Transverse colon (tissue), 4 donors: ENCODE measurements around the gene PLD5. TPM values are rescaled to one million over a fixed set of nuclear protein-coding genes. Genes with fewer than 3 reads are reported as not detected.
A peak's percentile ranks its signal among the peaks of the same experiment; 100 is the strongest.

Source experiments
- DNase-seq: peaks from one replicate; pipeline ENCODE4 v3.0.0-alpha.2; 2019
- H3K27ac ChIP-seq, 4 donors: fragments of 200-600 bp; sonication (generic); 2 replicates each; pipeline ENCODE4 v1.5.1; 2016 to 2018; ENCODE audit warnings: inconsistent platforms in 4 of 4
- H3K27me3 ChIP-seq: fragments of 200-600 bp; sonication (generic); 2 replicates; pipeline ENCODE4 v1.5.1; 2017; ENCODE audit warnings: inconsistent platforms
- H3K36me3 ChIP-seq, 4 donors: fragments of 200-600 bp; sonication (generic); 2 replicates each; pipeline ENCODE4 v1.5.1; 2017 to 2019; ENCODE audit warnings: inconsistent platforms in 4 of 4
- H3K4me1 ChIP-seq, 4 donors: fragments of 200-600 bp; sonication (generic); 2 replicates each; pipeline ENCODE4 v1.5.1; 2017 to 2020; ENCODE audit warnings: inconsistent platforms in 4 of 4
- H3K4me3 ChIP-seq, 4 donors: fragments of 200-600 bp; sonication (generic); 1 replicate in 1 of 4; 2 replicates in 3 of 4; pipeline versions ENCODE4 v1.5.1 to v1.6.1; 2017 to 2019; ENCODE audit warnings: inconsistent platforms in 4 of 4
- H3K9me3 ChIP-seq, 2 donors: fragments of 200-600 bp; sonication (generic); 2 replicates each; pipeline ENCODE4 v1.5.1; 2017 to 2019; ENCODE audit warnings: inconsistent platforms in 2 of 2
- EP300 ChIP-seq: sonication (generic); formaldehyde crosslinking; IDR thresholded peaks from one replicate; pipeline ENCODE4 v1.6.1; 2017; ENCODE audit warnings: antibody characterized with exemption, low read depth
- POLR2A ChIP-seq: fragments of 450-650 bp; IDR thresholded peaks from one replicate; pipeline ENCODE4 v1.6.1; 2016; ENCODE audit warnings: antibody characterized with exemption, mild to moderate bottlenecking, moderate library complexity
- POLR2AphosphoS5 ChIP-seq, 3 donors: sonication (generic); formaldehyde crosslinking; IDR thresholded peaks; one replicate each; pipeline ENCODE4 v1.6.1; 2016; ENCODE audit warnings: antibody characterized with exemption in 3 of 3
- WGBS, 2 donors: methylation state at CpG; one replicate each; pipeline ENCODE4 v1.1.5; 2018; ENCODE audit warnings: low coverage in 1 of 2; 5-methylcytosine and 5-hydroxymethylcytosine counted together
- in situ Hi-C, 4 donors: fragments of 200-750 bp; cut with MboI; loops; one replicate each; pipeline versions ENCODE4 v1.15.0 to v1.15.1; 2017; ENCODE audit warnings: low sequenced_read_pairs in 3 of 4, low pct_ligation_motif_present in 1 of 4, low pct_unique_long_range_greater_than_20kb in 1 of 4
- intact Hi-C: fragments of 100-400 bp; cut with DNase I; formaldehyde crosslinking; loops from one replicate; pipeline ENCODE4 v1.15.1; 2023; ENCODE audit warnings: low total_unique reads
- total RNA-seq, 4 donors: library from RNA; depleted of rRNA; stranded (reverse); fragments of >200 nt; gene quantifications; one replicate each; pipeline ENCODE4 v1.1.0, GENCODE V29; 2016
- TF ChIP-seq, protein P1 (sequence below), 5 experiments: fragments of 200-600 bp in 3 of 5; fragments of 450-650 bp in 2 of 5; sonication (generic) in 3 of 5; IDR thresholded peaks; 1 replicate in 2 of 5; 2 replicates in 3 of 5; pipeline ENCODE4 v1.5.1; 2016 to 2017; ENCODE audit warnings: antibody characterized with exemption in 5 of 5, inconsistent platforms in 3 of 5, mild to moderate bottlenecking in 2 of 5, moderate library complexity in 1 of 5

PLD5 gene
- total RNA-seq, 4 donors from 2014 or later = 0.16 TPM; not detected in 3

DNA sequence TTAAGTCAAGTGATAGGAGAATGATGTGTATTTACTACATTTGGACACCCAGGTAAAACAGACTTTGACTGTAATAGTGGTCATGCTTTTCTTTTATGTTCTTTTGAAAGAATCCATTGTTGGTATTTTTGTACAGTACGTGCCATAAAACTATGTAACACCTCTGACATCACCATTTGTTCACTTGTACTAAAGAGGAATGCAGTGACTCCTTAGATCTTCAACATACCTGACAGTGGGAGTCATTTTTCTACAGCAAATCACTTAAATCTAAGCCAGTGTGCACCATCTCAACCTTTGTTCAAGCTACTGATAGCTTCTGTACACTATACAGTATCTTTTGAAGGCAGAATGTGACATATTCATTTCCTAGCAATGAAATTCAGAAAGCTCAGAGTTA is 6.3 kb upstream of the PLD5 start:
- H3K27ac ChIP-seq = no peak overlapping the region
- H3K27me3 ChIP-seq = peaks cover 18% of the 10 kb centered on the region
- no peaks in the 10 kb centered on the region for H3K9me3 ChIP-seq
- no peak overlapping the region for H3K4me3 ChIP-seq
- H3K36me3 ChIP-seq = no peaks in the 10 kb centered on the region
- TF ChIP-seq, protein P1, sequence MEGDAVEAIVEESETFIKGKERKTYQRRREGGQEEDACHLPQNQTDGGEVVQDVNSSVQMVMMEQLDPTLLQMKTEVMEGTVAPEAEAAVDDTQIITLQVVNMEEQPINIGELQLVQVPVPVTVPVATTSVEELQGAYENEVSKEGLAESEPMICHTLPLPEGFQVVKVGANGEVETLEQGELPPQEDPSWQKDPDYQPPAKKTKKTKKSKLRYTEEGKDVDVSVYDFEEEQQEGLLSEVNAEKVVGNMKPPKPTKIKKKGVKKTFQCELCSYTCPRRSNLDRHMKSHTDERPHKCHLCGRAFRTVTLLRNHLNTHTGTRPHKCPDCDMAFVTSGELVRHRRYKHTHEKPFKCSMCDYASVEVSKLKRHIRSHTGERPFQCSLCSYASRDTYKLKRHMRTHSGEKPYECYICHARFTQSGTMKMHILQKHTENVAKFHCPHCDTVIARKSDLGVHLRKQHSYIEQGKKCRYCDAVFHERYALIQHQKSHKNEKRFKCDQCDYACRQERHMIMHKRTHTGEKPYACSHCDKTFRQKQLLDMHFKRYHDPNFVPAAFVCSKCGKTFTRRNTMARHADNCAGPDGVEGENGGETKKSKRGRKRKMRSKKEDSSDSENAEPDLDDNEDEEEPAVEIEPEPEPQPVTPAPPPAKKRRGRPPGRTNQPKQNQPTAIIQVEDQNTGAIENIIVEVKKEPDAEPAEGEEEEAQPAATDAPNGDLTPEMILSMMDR (IDR thresholded peaks at IDR 0.05) = no peak
- TF ChIP-seq POLR2AphosphoS5 (IDR thresholded peaks at IDR 0.05) (no peak), EP300 (no peak), POLR2A (no peak)
- no peaks in the 10 kb centered on the region for H3K4me1 ChIP-seq
- no peak for DNase-seq
- in situ Hi-C loops (no loop called here), intact Hi-C loops (no loop called here)
- WGBS, 2 donors = 35 to 44% methylated on average over 1 of the region's 1 CpG

DNA sequence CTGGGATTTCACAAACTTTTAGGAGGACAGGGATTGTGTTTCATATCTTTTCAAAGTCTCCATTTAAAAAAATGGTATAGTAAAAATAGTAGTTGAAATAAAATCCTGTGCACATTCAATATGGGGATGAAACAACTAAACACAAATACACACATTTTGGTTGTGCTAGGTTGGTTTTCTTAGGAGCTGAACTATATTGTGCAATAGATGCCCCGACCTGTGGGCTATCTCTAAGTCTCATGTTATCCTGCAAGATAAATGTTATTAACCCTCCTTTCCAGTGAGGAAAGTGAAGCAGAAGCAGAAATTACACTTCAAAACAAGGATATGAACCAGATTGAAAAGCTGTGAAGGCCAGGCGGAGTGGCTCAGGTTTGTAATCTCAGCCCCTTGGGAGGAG is 1.3 kb upstream of the PLD5 start:
- H3K27ac ChIP-seq = no peak overlapping the region
- no peaks in the 10 kb centered on the region for H3K9me3 ChIP-seq
- TF ChIP-seq, protein P1 (IDR thresholded peaks at IDR 0.05) = no peak
- TF ChIP-seq POLR2A = no peak
- TF ChIP-seq POLR2AphosphoS5 (IDR thresholded peaks at IDR 0.05) = no peak
- TF ChIP-seq EP300 = no peak
- 42 to 59% methylated on average over 1 to 2 of the region's 2 CpGs for WGBS, 2 donors
- intact Hi-C loops (no loop called here), in situ Hi-C loops (no loop called here)
- no peaks in the 10 kb centered on the region for H3K36me3 ChIP-seq
- no peak overlapping the region for H3K4me3 ChIP-seq
- no peak for DNase-seq
- peaks cover 0 to 16% (median 13%) of the 10 kb centered on the region in 4 donors for H3K4me1 ChIP-seq
- peaks cover 62% of the 10 kb centered on the region for H3K27me3 ChIP-seq

DNA sequence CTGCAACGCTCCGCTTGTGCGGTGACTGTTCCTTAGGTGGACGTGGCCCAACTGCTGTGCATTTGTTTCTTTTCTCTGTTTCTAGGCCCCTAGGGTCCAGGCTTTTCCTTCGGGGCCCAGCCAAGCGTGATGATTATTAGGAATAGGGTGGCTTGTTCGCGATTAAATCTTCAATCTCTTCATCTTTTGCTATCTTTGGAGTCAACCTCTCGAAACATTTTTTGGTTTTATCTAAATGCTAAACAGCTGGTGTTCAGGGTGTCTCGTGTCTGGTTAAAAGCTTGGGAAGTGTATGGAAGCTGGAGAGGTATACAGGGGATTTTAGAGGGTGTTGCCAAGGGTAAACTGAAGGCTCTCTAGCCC is 844 bp upstream of the PLD5 start:
- no peak for DNase-seq
- peaks cover 0 to 16% (median 13%) of the 10 kb centered on the region in 4 donors for H3K4me1 ChIP-seq
- intact Hi-C loops = no loop called here
- peak overlapping the region in 2 of 4 donors; percentile 24 to 48 for H3K4me3 ChIP-seq
- H3K27me3 ChIP-seq = peaks cover 65% of the 10 kb centered on the region
- WGBS, 2 donors = 8 to 18% methylated on average over 4 to 10 of the region's 10 CpGs
- TF ChIP-seq, protein P1 (IDR thresholded peaks at IDR 0.05) = no peak
- TF ChIP-seq EP300 (no peak), POLR2A (no peak), POLR2AphosphoS5 (IDR thresholded peaks at IDR 0.05) (no peak)
- H3K27ac ChIP-seq = no peak overlapping the region
- no peaks in the 10 kb centered on the region for H3K36me3 ChIP-seq
- in situ Hi-C loops = no loop called here
- no peaks in the 10 kb centered on the region for H3K9me3 ChIP-seq

DNA sequence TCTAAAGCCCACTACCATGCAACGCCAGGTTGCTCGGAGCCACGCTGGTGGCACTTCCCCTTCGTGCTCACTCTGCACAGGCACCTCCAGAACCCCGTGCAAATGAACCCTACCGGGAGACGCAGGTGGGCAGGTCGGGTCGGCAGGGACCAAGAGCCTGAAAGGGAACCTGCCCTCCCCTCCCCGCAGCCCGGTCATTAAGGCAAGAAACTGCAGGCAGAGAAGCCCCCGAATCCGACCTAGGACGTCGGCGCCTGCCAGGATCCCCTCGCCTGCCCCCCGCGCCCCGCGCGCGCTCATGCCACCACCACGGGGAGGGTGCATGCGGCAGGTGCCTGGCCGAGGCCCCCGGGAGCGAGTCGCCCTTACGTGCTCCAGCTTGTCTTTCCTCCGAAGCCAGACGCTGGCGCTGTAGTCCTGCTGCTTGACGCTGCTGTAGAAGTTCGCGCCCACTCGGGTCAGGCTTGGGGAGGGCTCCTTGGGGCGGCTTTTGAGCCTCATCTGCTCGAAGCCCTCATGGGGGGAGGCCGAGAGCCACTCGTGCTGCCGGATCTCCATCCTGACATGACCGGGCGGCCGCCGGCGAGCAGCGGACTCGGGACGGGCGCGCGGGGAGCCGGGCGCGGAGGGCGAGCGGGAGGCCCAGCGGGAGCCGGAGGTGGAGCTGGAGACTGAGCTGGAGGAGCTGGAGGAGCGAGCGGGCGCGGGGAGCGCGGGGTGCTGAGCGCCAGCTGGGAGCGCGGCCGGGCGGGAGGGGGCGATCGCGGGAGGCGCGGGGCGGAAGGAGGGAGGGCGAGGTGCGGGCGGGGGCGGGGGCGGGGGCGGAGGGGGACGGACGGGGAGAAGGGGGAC is 552 bp downstream of the PLD5 start:
- in situ Hi-C loops = no loop called here
- TF ChIP-seq POLR2A (no peak), EP300 (no peak), POLR2AphosphoS5 (IDR thresholded peaks at IDR 0.05) (no peak)
- TF ChIP-seq, protein P1 (IDR thresholded peaks at IDR 0.05) = no peak

More for the DNA sequence above, 552 bp downstream of the PLD5 start:
- H3K36me3 ChIP-seq = no peaks in the 10 kb centered on the region
- intact Hi-C loops = no loop called here
- peaks cover 72% of the 10 kb centered on the region for H3K27me3 ChIP-seq
- H3K9me3 ChIP-seq = no peaks in the 10 kb centered on the region
- H3K4me1 ChIP-seq = peaks cover 0 to 16% (median 13%) of the 10 kb centered on the region in 4 donors
- H3K4me3 ChIP-seq = peak overlapping the region in 3 of 4 donors; percentile 6 to 48 (median 24)
- no peak overlapping the region for H3K27ac ChIP-seq
- WGBS, 2 donors = 5% methylated on average over 52 of the region's 85 CpGs; no CpG with 5 or more reads in 1 of the 2 donors
- no peak for DNase-seq
